Naive thymus-derived CD8-positive, alpha-beta T cell (primary cell): ENCODE data around the gene BMP10. TPM values are rescaled to one million over a fixed set of nuclear protein-coding genes. Genes with fewer than 3 reads are reported as not detected.
"Not testable (repeated sequence)": the region's sequence is repeated elsewhere in the genome, so short reads cannot be mapped to it uniquely, and the experiment has no call there.

Source experiments
- ATAC-seq, 2 donors: fragments of 150-1000 bp; cut with Tn5 transposase in 1 of 2; sonication (Bioruptor Pico), chemical (Tn5 transposase) in 1 of 2; 1 replicate in 1 of 2; 2 replicates in 1 of 2; pipeline ENCODE4 v1.10.0; 2021; ENCODE audit warnings: mild to moderate bottlenecking in 2 of 2, moderate library complexity in 2 of 2
- POLR2A ChIA-PET: fragments of 350-600 bp; sonication (Branson Sonifier 250); formaldehyde crosslinking; loops from one replicate; lab custom pipeline; 2021; ENCODE audit warnings: antibody characterized with exemption; lab: Charles Lee
- DNase-seq, 10 donors: peaks; one replicate each; pipeline versions ENCODE4 v3.0.0 to v3.0.0-alpha.2; 2020 to 2022
- H3K27ac Mint-ChIP-seq, 10 donors: one replicate each; pipeline ENCODE4 v1.8.0; 2020 to 2022; ENCODE audit warnings: mild to moderate bottlenecking in 10 of 10, mixed read lengths in 10 of 10, moderate library complexity in 4 of 10, inconsistent platforms in 1 of 10
- H3K27me3 Mint-ChIP-seq, 5 donors: one replicate each; pipeline ENCODE4 v1.8.0; 2021 to 2022; ENCODE audit warnings: mixed read lengths in 5 of 5
- H3K36me3 Mint-ChIP-seq, 3 donors: one replicate each; pipeline ENCODE4 v1.8.0; 2020 to 2022; ENCODE audit warnings: mixed read lengths in 3 of 3, mild to moderate bottlenecking in 2 of 3, inconsistent platforms in 1 of 3
- H3K4me1 Mint-ChIP-seq, 4 donors: one replicate each; pipeline ENCODE4 v1.8.0; 2021 to 2022; ENCODE audit warnings: mixed read lengths in 4 of 4
- H3K4me3 Mint-ChIP-seq, 10 donors: one replicate each; pipeline ENCODE4 v1.8.0; 2020 to 2022; ENCODE audit warnings: mild to moderate bottlenecking in 10 of 10, mixed read lengths in 10 of 10, moderate library complexity in 6 of 10, inconsistent platforms in 1 of 10
- H3K9me3 Mint-ChIP-seq, 9 donors: one replicate each; pipeline ENCODE4 v1.8.0; 2020 to 2022; ENCODE audit warnings: mixed read lengths in 9 of 9, mild to moderate bottlenecking in 3 of 9, inconsistent platforms in 1 of 9, moderate library complexity in 1 of 9
- polyA plus RNA-seq, 3 donors: library from polyadenylated mRNA; unstranded; fragments of 300-500 nt; fragmentation: Illumina TruSeq; gene quantifications; one replicate each; pipeline ENCODE4 v1.2.3, GENCODE V29; 2021
- total RNA-seq, 8 experiments: library from RNA in 2 of 8; stranded (reverse) in 2 of 8; gene quantifications; one replicate each; pipeline ENCODE4 v1.2.3 and lab custom pipeline; 2021 to 2026

The BMP10 gene
- total and polyA plus RNA-seq, 5 experiments from 2014 or later, result not detected

- H3K4me1 Mint-ChIP-seq, result peaks cover 20 to 37% (median 29%) of the 10 kb centered on the region in 4 donors
- peak overlapping the region in 6 of 10 donors; percentile 13 to 85 (median 42) for H3K27ac Mint-ChIP-seq
- no peaks in the 10 kb centered on the region for H3K27me3 Mint-ChIP-seq
- POLR2A ChIA-PET, result interaction anchor here (1.0 kb wide), 1 partner anchor 158 kb away, joined by 3 read pairs; no protein-coding TSS in a partner anchor
- DNase-seq, result peak; percentile 35 to 83 (median 61)
- peak overlapping the region in 1 of 10 donors; percentile 25 for H3K4me3 Mint-ChIP-seq
- ATAC-seq, result peak in 1 of 2 donors; percentile 23
- H3K36me3 Mint-ChIP-seq, result no peaks in the 10 kb centered on the region
- no peaks in the 10 kb centered on the region for H3K9me3 Mint-ChIP-seq
Observed at GRCh38 chr2:68909793-68910674, 38.8 kb upstream of the BMP10 start.

- POLR2A ChIA-PET, result interaction anchor here (0.6 to 2.2 kb wide), 19 partner anchors 10 to 441 kb away, joined by 3 to 21 read pairs (median 4); partner anchors contain the start of genes APLF, ARHGAP25 and FBXO48
- DNase-seq (peak; percentile 41 to 88 (median 71)), ATAC-seq (peak; percentile 97 to 98)
- Mint-ChIP-seq H3K4me3 (peak overlapping the region; percentile 17 to 66 (median 51)), H3K4me1 (peaks cover 20 to 37% (median 29%) of the 10 kb centered on the region in 4 donors), H3K27me3 (no peaks in the 10 kb centered on the region), H3K36me3 (no peaks in the 10 kb centered on the region), H3K9me3 (no peaks in the 10 kb centered on the region), H3K27ac (peak overlapping the region; percentile 1 to 92 (median 71))
Observed at GRCh38 chr2:68908392-68908970, 37.3 kb upstream of the BMP10 start.

- H3K36me3 Mint-ChIP-seq, result no peaks in the 10 kb centered on the region
- no peaks in the 10 kb centered on the region for H3K27me3 Mint-ChIP-seq
- ATAC-seq (no peak), DNase-seq (no peak)
- H3K27ac Mint-ChIP-seq, result peak overlapping the region; percentile 22 to 92 (median 84)
- peak overlapping the region; percentile 21 to 66 (median 38) for H3K4me3 Mint-ChIP-seq
- POLR2A ChIA-PET, result interaction anchor here (0.6 to 2.2 kb wide), 18 partner anchors 10 to 440 kb away, joined by 3 to 21 read pairs (median 4); partner anchors contain the start of genes APLF, ARHGAP25 and FBXO48
- H3K4me1 Mint-ChIP-seq, result peaks cover 20 to 37% (median 29%) of the 10 kb centered on the region in 4 donors
- no peaks in the 10 kb centered on the region for H3K9me3 Mint-ChIP-seq
Observed at GRCh38 chr2:68907920-68908253, 36.7 kb upstream of the BMP10 start.

GRCh38 chr2:68907232-68907919, 36.2 kb upstream of the BMP10 start:
- peak overlapping the region in 5 of 10 donors; percentile 26 to 65 (median 55) for H3K4me3 Mint-ChIP-seq
- peaks cover 20 to 37% (median 29%) of the 10 kb centered on the region in 4 donors for H3K4me1 Mint-ChIP-seq
- peaks cover 0 to 3% (median 0%) of the 10 kb centered on the region in 9 donors for H3K9me3 Mint-ChIP-seq
- POLR2A ChIA-PET, result interaction anchor here (0.8 to 2.2 kb wide), 12 partner anchors 11 to 440 kb away, joined by 3 to 21 read pairs (median 5); partner anchors contain the start of genes APLF, ARHGAP25 and FBXO48
- no peaks in the 10 kb centered on the region for H3K27me3 Mint-ChIP-seq
- H3K27ac Mint-ChIP-seq, result peak overlapping the region; percentile 5 to 92 (median 84)
- H3K36me3 Mint-ChIP-seq, result peaks cover 0 to under 1% (median 0%) of the 10 kb centered on the region in 3 donors
- ATAC-seq, result no peak
- no peak for DNase-seq

- H3K9me3 Mint-ChIP-seq, result peaks cover 0 to 9% (median under 1%) of the 10 kb centered on the region in 9 donors
- peaks cover 20 to 37% (median 29%) of the 10 kb centered on the region in 4 donors for H3K4me1 Mint-ChIP-seq
- POLR2A ChIA-PET, result interaction anchor here (2.2 kb wide), 1 partner anchor 140 kb away, joined by 21 read pairs; no protein-coding TSS in a partner anchor
- DNase-seq (no peak), ATAC-seq (no peak)
- H3K4me3 Mint-ChIP-seq, result no peak overlapping the region
- H3K27ac Mint-ChIP-seq, result no peak overlapping the region
- H3K36me3 Mint-ChIP-seq, result peaks cover 0 to 4% (median under 1%) of the 10 kb centered on the region in 3 donors
- H3K27me3 Mint-ChIP-seq, result no peaks in the 10 kb centered on the region
Observed at GRCh38 chr2:68906716-68907115, 35.5 kb upstream of the BMP10 start.

- Mint-ChIP-seq H3K36me3 (peaks cover 0 to 7% (median 4%) of the 10 kb centered on the region in 3 donors), H3K27ac (no peak overlapping the region), H3K27me3 (no peaks in the 10 kb centered on the region), H3K4me1 (peaks cover 20 to 34% (median 28%) of the 10 kb centered on the region in 4 donors), H3K9me3 (peaks cover 0 to 16% (median 7%) of the 10 kb centered on the region in 9 donors), H3K4me3 (no peak overlapping the region)
- no peak for DNase-seq
- POLR2A ChIA-PET, result no interaction called here
- ATAC-seq, result no peak
Observed at GRCh38 chr2:68905116-68905515, 33.9 kb upstream of the BMP10 start.

GRCh38 chr2:68901561-68901960, 30.4 kb upstream of the BMP10 start:
- Mint-ChIP-seq H3K27me3 (peaks cover 0 to 10% (median 0%) of the 10 kb centered on the region in 5 donors), H3K36me3 (peaks cover 0 to 7% (median 4%) of the 10 kb centered on the region in 3 donors), H3K27ac (no peak overlapping the region), H3K4me1 (peaks cover 0 to 3% (median 0%) of the 10 kb centered on the region in 4 donors), H3K9me3 (peaks cover 0 to 20% (median 7%) of the 10 kb centered on the region in 9 donors), H3K4me3 (no peak overlapping the region)
- POLR2A ChIA-PET, result interaction anchor here (0.7 kb wide), 1 partner anchor 215 kb away, joined by 3 read pairs; no protein-coding TSS in a partner anchor
- DNase-seq, result no peak
- no peak for ATAC-seq

- peaks cover 0 to 7% (median 4%) of the 10 kb centered on the region in 3 donors for H3K36me3 Mint-ChIP-seq
- no peak for ATAC-seq
- no peak overlapping the region for H3K4me3 Mint-ChIP-seq
- DNase-seq, result no peak
- no peaks in the 10 kb centered on the region for H3K4me1 Mint-ChIP-seq
- peaks cover 0 to 20% (median 7%) of the 10 kb centered on the region in 9 donors for H3K9me3 Mint-ChIP-seq
- H3K27ac Mint-ChIP-seq, result no peak overlapping the region
- peaks cover 0 to 10% (median 2%) of the 10 kb centered on the region in 5 donors for H3K27me3 Mint-ChIP-seq
- POLR2A ChIA-PET, result no interaction called here
Observed at GRCh38 chr2:68901199-68901514, 30.0 kb upstream of the BMP10 start.

GRCh38 chr2:68900496-68901198, 29.4 kb upstream of the BMP10 start:
- Mint-ChIP-seq H3K4me3 (no peak overlapping the region), H3K9me3 (peaks cover 0 to 20% (median 7%) of the 10 kb centered on the region in 9 donors), H3K4me1 (no peaks in the 10 kb centered on the region), H3K27me3 (peaks cover 0 to 10% (median 2%) of the 10 kb centered on the region in 5 donors), H3K36me3 (peaks cover 0 to 7% (median 4%) of the 10 kb centered on the region in 3 donors), H3K27ac (no peak overlapping the region)
- DNase-seq (no peak), ATAC-seq (no peak)
- POLR2A ChIA-PET, result no interaction called here

- DNase-seq, H3K4me3 Mint-ChIP-seq, H3K27me3 Mint-ChIP-seq, H3K9me3 Mint-ChIP-seq, H3K4me1 Mint-ChIP-seq, H3K36me3 Mint-ChIP-seq, POLR2A ChIA-PET, ATAC-seq: not testable (repeated sequence)
- peak overlapping the region in 1 of 10 donors; percentile 43 for H3K27ac Mint-ChIP-seq
Observed at GRCh38 chr2:68895981-68896380, 24.8 kb upstream of the BMP10 start.

- no peak for ATAC-seq
- no peaks in the 10 kb centered on the region for H3K4me1 Mint-ChIP-seq
- H3K27me3 Mint-ChIP-seq, result peaks cover 0 to 4% (median 0%) of the 10 kb centered on the region in 5 donors
- H3K4me3 Mint-ChIP-seq, result no peak overlapping the region
- no peak overlapping the region for H3K27ac Mint-ChIP-seq
- POLR2A ChIA-PET, result no interaction called here
- H3K9me3 Mint-ChIP-seq, result no peaks in the 10 kb centered on the region
- DNase-seq, result no peak
- H3K36me3 Mint-ChIP-seq, result no peaks in the 10 kb centered on the region
Observed at GRCh38 chr2:68889500-68889899, 18.3 kb upstream of the BMP10 start.
